H1 (cell line): Measurements from ENCODE around the gene RBMXL2. TPM values are rescaled to one million over a fixed set of nuclear protein-coding genes. Genes with fewer than 3 reads are reported as not detected.

Experiments used
- CTCF ChIA-PET: fragments of 300-600 bp; sonication (Branson Sonifier 250); formaldehyde crosslinking; loops from one replicate; lab custom pipeline; 2021; ENCODE audit not compliant: partially characterized antibody; lab: Charles Lee
- POLR2A ChIA-PET: fragments of 300-600 bp; sonication (Branson Sonifier 250); formaldehyde crosslinking; loops from one replicate; lab custom pipeline; 2021; ENCODE audit warnings: inconsistent platforms; ENCODE audit not compliant: partially characterized antibody; lab: Charles Lee
- DNase-seq, 2 experiments: peaks; one replicate each; pipeline versions ENCODE4 v3.0.0 to v3.0.0-alpha.2; 2010 to 2022; ENCODE audit warnings: low spot score in 2 of 2, low read depth in 1 of 2, mixed read lengths in 1 of 2
- FAIRE-seq: peaks from 2 replicates; lab custom pipeline; 2011; peaks lifted over from hg19 to GRCh38; lab: Jason Lieb, UNC
- H2AFZ ChIP-seq: 2 replicates; pipeline ENCODE4 v1.8.1; 2012; ENCODE audit warnings: low read length, inconsistent platforms
- H2AK5ac ChIP-seq: 2 replicates; pipeline ENCODE4 v1.6.1; 2013; ENCODE audit warnings: low read depth, low read length
- H2BK120ac ChIP-seq: replicated peaks from 2 replicates; pipeline ENCODE3; 2013; ENCODE audit warnings: low read depth, low read length, inconsistent platforms
- H2BK12ac ChIP-seq: 2 replicates; pipeline ENCODE4 v1.6.1; 2013; ENCODE audit warnings: low read depth, low read length
- H2BK15ac ChIP-seq: 2 replicates; pipeline ENCODE4 v1.6.1; 2013; ENCODE audit warnings: low read length
- H2BK20ac ChIP-seq: 2 replicates; pipeline ENCODE4 v1.6.1; 2013; ENCODE audit warnings: low read length
- H2BK5ac ChIP-seq: 2 replicates; pipeline ENCODE4 v1.6.1; 2013; ENCODE audit warnings: low read depth, low read length
- H3K14ac ChIP-seq: 2 replicates; pipeline ENCODE4 v1.6.1; 2013; ENCODE audit warnings: inconsistent platforms; ENCODE audit not compliant: insufficient read length
- H3K18ac ChIP-seq: 2 replicates; pipeline ENCODE4 v1.6.1; 2013; ENCODE audit warnings: low read length; ENCODE audit errors: extremely low read depth
- H3K23ac ChIP-seq: 2 replicates; pipeline ENCODE4 v1.6.1; 2013; ENCODE audit warnings: inconsistent platforms; ENCODE audit not compliant: insufficient read length
- H3K23me2 ChIP-seq: 2 replicates; pipeline ENCODE4 v1.6.1; 2013; ENCODE audit warnings: low read depth, low read length
- H3K27ac ChIP-seq: 2 replicates; pipeline ENCODE4 v1.6.1; 2011; ENCODE audit warnings: low read depth, low read length, inconsistent platforms
- H3K27me3 ChIP-seq, 4 experiments: replicated peaks in 1 of 4; 1 replicate in 1 of 4; 2 replicates in 3 of 4; pipeline versions ENCODE4 v1.6.1 to v1.8.1; 2011 to 2013; ENCODE audit warnings: low read length in 3 of 4, mild to moderate bottlenecking in 3 of 4, inconsistent platforms in 2 of 4, mixed read lengths in 2 of 4, moderate library complexity in 1 of 4; ENCODE audit not compliant: control insufficient read depth in 3 of 4, insufficient read depth in 3 of 4; ENCODE audit errors: extremely low read depth in 1 of 4
- H3K36me3 ChIP-seq, 4 experiments: 2 replicates each; pipeline versions ENCODE4 v1.6.1 to v1.8.1; 2011 to 2013; ENCODE audit warnings: mild to moderate bottlenecking in 4 of 4, low read length in 3 of 4, moderate library complexity in 2 of 4, control low read depth in 1 of 4, inconsistent platforms in 1 of 4; ENCODE audit not compliant: insufficient read depth in 4 of 4, control insufficient read depth in 2 of 4
- H3K4ac ChIP-seq: replicated peaks from 2 replicates; pipeline ENCODE3; 2013; ENCODE audit warnings: low read length, low read depth, mixed read lengths, inconsistent platforms; ENCODE audit not compliant: insufficient read length
- H3K4me1 ChIP-seq, 4 experiments: replicated peaks in 1 of 4; 1 replicate in 1 of 4; 2 replicates in 3 of 4; pipeline versions ENCODE4 v1.6.1 to v1.8.1; 2011 to 2013; ENCODE audit warnings: low read length in 3 of 4, inconsistent platforms in 2 of 4, mixed read lengths in 1 of 4; ENCODE audit not compliant: insufficient read depth in 4 of 4, control insufficient read depth in 3 of 4
- H3K4me2 ChIP-seq, 2 experiments: 2 replicates each; pipeline versions ENCODE4 v1.6.1 to v1.8.1; 2011 to 2013; ENCODE audit warnings: low read depth in 2 of 2, low read length in 2 of 2, control low read depth in 1 of 2, inconsistent platforms in 1 of 2, mild to moderate bottlenecking in 1 of 2; ENCODE audit not compliant: insufficient read depth in 1 of 2
- H3K4me3 ChIP-seq, 4 experiments: fragments of 200-600, 300-600 bp in 1 of 4; sonication (generic), shearing (Covaris generic), sonication (Bioruptor Twin) in 1 of 4; 2 replicates each; pipeline versions ENCODE4 v1.5.1 to v1.8.1; 2011 to 2016; ENCODE audit warnings: low read length in 4 of 4, low read depth in 3 of 4, control low read depth in 2 of 4, inconsistent platforms in 2 of 4, mild to moderate bottlenecking in 2 of 4, mixed read lengths in 1 of 4, moderate library complexity in 1 of 4; ENCODE audit not compliant: insufficient read depth in 2 of 4; ENCODE audit errors: extremely low read depth in 1 of 4
- H3K56ac ChIP-seq: replicated peaks from 2 replicates; pipeline ENCODE3; 2013; ENCODE audit warnings: low read depth, mild to moderate bottlenecking, mixed read lengths, low read length, inconsistent platforms; ENCODE audit not compliant: insufficient read length
- H3K79me1 ChIP-seq: 2 replicates; pipeline ENCODE4 v1.6.1; 2013; ENCODE audit warnings: low read depth, low read length, control low read depth
- H3K79me2 ChIP-seq, 2 experiments: 2 replicates each; pipeline versions ENCODE4 v1.6.1 to v1.8.1; 2012 to 2013; ENCODE audit warnings: low read length in 2 of 2, mild to moderate bottlenecking in 2 of 2, inconsistent platforms in 1 of 2; ENCODE audit not compliant: insufficient read depth in 2 of 2, control insufficient read depth in 1 of 2
- H3K9ac ChIP-seq, 4 experiments: replicated peaks in 1 of 4; 1 replicate in 1 of 4; 2 replicates in 3 of 4; pipeline versions ENCODE4 v1.6.1 to v1.8.1; 2011 to 2013; ENCODE audit warnings: low read depth in 3 of 4, low read length in 3 of 4, control low read depth in 2 of 4, mild to moderate bottlenecking in 2 of 4, moderate library complexity in 2 of 4, inconsistent platforms in 1 of 4; ENCODE audit errors: extremely low read depth in 1 of 4
- H3K9me3 ChIP-seq, 2 experiments: 2 replicates each; pipeline versions ENCODE4 v1.6.1 to v1.8.1; 2012 to 2013; ENCODE audit warnings: mild to moderate bottlenecking in 2 of 2, moderate library complexity in 2 of 2, control low read depth in 1 of 2, inconsistent platforms in 1 of 2, low read depth in 1 of 2, low read length in 1 of 2, mixed read lengths in 1 of 2; ENCODE audit not compliant: insufficient read depth in 2 of 2
- H4K20me1 ChIP-seq, 2 experiments: replicated peaks in 1 of 2; 2 replicates each; pipeline versions ENCODE3 to v1.8.1; 2011 to 2013; ENCODE audit warnings: inconsistent platforms in 2 of 2, low read length in 2 of 2, mild to moderate bottlenecking in 1 of 2; ENCODE audit not compliant: insufficient read depth in 2 of 2, control insufficient read depth in 1 of 2
- H4K5ac ChIP-seq: 2 replicates; pipeline ENCODE4 v1.6.1; 2013; ENCODE audit warnings: low read length, low read depth, mixed read lengths, inconsistent platforms; ENCODE audit not compliant: insufficient read length
- H4K8ac ChIP-seq: 2 replicates; pipeline ENCODE4 v1.8.0; 2013; ENCODE audit warnings: mild to moderate bottlenecking, moderate library complexity, low read length, inconsistent platforms; ENCODE audit not compliant: insufficient read depth; ENCODE audit errors: extremely low read depth
- H4K91ac ChIP-seq: replicated peaks from 2 replicates; pipeline ENCODE3; 2013; ENCODE audit warnings: low read length, mixed read lengths, inconsistent platforms; ENCODE audit not compliant: insufficient read length
- ATF3 ChIP-seq: IDR thresholded peaks from 2 replicates; pipeline ENCODE4 v1.6.1; 2011; ENCODE audit warnings: low read depth, mild to moderate bottlenecking, low read length; ENCODE audit not compliant: insufficient read depth
- BRCA1 ChIP-seq: IDR thresholded peaks from 2 replicates; pipeline ENCODE4 v1.6.1; 2012; ENCODE audit warnings: low read depth, low read length, improper control_type of control experiment
- GTF2F1 ChIP-seq: IDR thresholded peaks from 2 replicates; pipeline ENCODE4 v1.6.1; 2012; ENCODE audit warnings: low read depth, low read length, improper control_type of control experiment, borderline replicate concordance
- MAFK ChIP-seq: IDR thresholded peaks from 2 replicates; pipeline ENCODE4 v1.6.1; 2012; ENCODE audit warnings: low read depth, mild to moderate bottlenecking, improper control_type of control experiment, low read length
- NRF1 ChIP-seq: IDR thresholded peaks from 2 replicates; pipeline ENCODE4 v1.6.1; 2011; ENCODE audit warnings: mild to moderate bottlenecking, low read depth, low read length, improper control_type of control experiment
- POLR2AphosphoS5 ChIP-seq: IDR thresholded peaks from 2 replicates; pipeline ENCODE4 v1.6.1; 2011; ENCODE audit warnings: low read depth, low read length
- SIN3A ChIP-seq, 2 experiments: IDR thresholded peaks in 1 of 2; conservative IDR thresholded peaks in 1 of 2; 2 replicates each; pipeline ENCODE4 v1.6.1; 2011 to 2012; ENCODE audit warnings: low read length in 2 of 2, improper control_type of control experiment in 1 of 2, low read depth in 1 of 2, mild to moderate bottlenecking in 1 of 2
- SP2 ChIP-seq: IDR thresholded peaks from 2 replicates; pipeline ENCODE4 v1.6.1; 2012; ENCODE audit warnings: mild to moderate bottlenecking, low read length, inconsistent platforms
- SUZ12 ChIP-seq: fragments of 200-600 bp; sonication (generic); IDR thresholded peaks from 2 replicates; pipeline ENCODE4 v1.6.1; 2012; ENCODE audit warnings: mild to moderate bottlenecking, inconsistent platforms, low read length, moderate library complexity, mixed read lengths
- TAF7 ChIP-seq: optimal IDR thresholded peaks from 2 replicates; pipeline ENCODE3; 2011; ENCODE audit warnings: low read depth, mild to moderate bottlenecking, inconsistent platforms, low read length, moderate library complexity, borderline replicate concordance
- YY1 ChIP-seq: IDR thresholded peaks from 2 replicates; pipeline ENCODE4 v1.6.1; 2011; ENCODE audit warnings: low read depth, mild to moderate bottlenecking, low read length
- WGBS, 2 experiments: shearing (Covaris generic) in 1 of 2; methylation state at CpG; one replicate each; pipeline versions ENCODE4 v1.1.6 to v1.1.7; 2013 to 2015; ENCODE audit warnings: low lambda C conversion rate in 2 of 2, mixed read lengths in 2 of 2, inconsistent platforms in 1 of 2, low coverage in 1 of 2, missing lambda C conversion rate in 1 of 2; ENCODE audit not compliant: insufficient replicate concordance in 2 of 2, insufficient coverage in 1 of 2, insufficient read length in 1 of 2; ENCODE audit errors: extremely low coverage in 1 of 2, missing lambda C conversion rate in 1 of 2; 5-methylcytosine and 5-hydroxymethylcytosine counted together
- polyA plus RNA-seq, 7 experiments: library from polyadenylated mRNA; depleted of rRNA in 3 of 7; stranded (reverse) in 5 of 7; unstranded in 2 of 7; fragments of >200 nt in 5 of 7; fragments of 200-250 nt in 2 of 7; gene quantifications; 1 replicate in 5 of 7; 2 replicates in 1 of 7; 4 replicates in 1 of 7; pipeline versions ENCODE4 v1.2.1 to v1.2.3, GENCODE V29; 2011 to 2013; ENCODE audit warnings: missing spikeins in 2 of 7, mixed read lengths in 2 of 7
- total RNA-seq: library from RNA; stranded (reverse); fragmentation: NEBNext Ultra II Directional; extraction: Animal tissue kit (Norgen Biotek cat#: 25700); gene quantifications from 2 replicates; pipeline ENCODE4 v1.2.1, GENCODE V29; 2021
- TF ChIP-seq, protein P1 (sequence below): IDR thresholded peaks from 2 replicates; pipeline ENCODE4 v1.6.1; 2012; ENCODE audit warnings: low read length, inconsistent platforms

RBMXL2 gene
- total and polyA plus RNA-seq, 2 of the 8 experiments (the other 6 are each of a cell fraction or from before 2014, with no cell fraction given): not detected

DNA sequence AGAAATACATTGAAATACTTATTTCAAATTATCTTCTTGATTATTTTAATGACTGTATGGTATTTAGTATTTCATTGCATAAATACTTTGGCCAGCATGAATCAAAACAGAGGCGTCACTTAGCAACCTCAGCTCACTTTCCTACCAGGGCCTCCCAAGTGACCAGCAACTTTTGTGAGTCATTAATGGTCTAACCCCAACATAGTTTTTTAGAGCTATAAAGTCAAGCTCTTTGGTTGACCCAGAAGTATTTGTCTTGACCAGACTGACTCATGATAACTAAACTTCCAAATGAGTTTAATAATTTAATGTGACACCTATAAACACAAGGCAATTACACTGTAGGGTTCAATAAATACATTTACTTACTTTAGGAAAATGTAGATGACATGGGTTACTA, 27.9 kb upstream of the RBMXL2 start:
- Histone ChIP-seq H4K8ac (no peak overlapping the region), H3K56ac (no peak overlapping the region), H3K79me1 (no peaks in the 10 kb centered on the region), H2BK12ac (no peak overlapping the region), H3K23ac (no peak overlapping the region), H2BK5ac (no peak overlapping the region), H3K9me3 (no peaks in the 10 kb centered on the region), H3K4me1 (no peaks in the 10 kb centered on the region)
- WGBS, 2 experiments: 95% methylated on average over 1 of the region's 1 CpG; no CpG with 5 or more reads in 1 of the 2 experiments
- POLR2A ChIA-PET: no interaction called here
- FAIRE-seq: no peak
- TF ChIP-seq GTF2F1 (no peak), YY1 (no peak), NRF1 (no peak), SIN3A (conservative IDR thresholded peaks at IDR 0.05 in 1 of 2, IDR thresholded peaks at IDR 0.05 in 1 of 2; ENCODE audit: low read depth in 1 of 2, low read length in 2 of 2) (no peak), SP2 (no peak), POLR2AphosphoS5 (no peak), MAFK (no peak), SUZ12 (no peak), BRCA1 (no peak), ATF3 (no peak), TAF7 (no peak)
- TF ChIP-seq, protein P1, sequence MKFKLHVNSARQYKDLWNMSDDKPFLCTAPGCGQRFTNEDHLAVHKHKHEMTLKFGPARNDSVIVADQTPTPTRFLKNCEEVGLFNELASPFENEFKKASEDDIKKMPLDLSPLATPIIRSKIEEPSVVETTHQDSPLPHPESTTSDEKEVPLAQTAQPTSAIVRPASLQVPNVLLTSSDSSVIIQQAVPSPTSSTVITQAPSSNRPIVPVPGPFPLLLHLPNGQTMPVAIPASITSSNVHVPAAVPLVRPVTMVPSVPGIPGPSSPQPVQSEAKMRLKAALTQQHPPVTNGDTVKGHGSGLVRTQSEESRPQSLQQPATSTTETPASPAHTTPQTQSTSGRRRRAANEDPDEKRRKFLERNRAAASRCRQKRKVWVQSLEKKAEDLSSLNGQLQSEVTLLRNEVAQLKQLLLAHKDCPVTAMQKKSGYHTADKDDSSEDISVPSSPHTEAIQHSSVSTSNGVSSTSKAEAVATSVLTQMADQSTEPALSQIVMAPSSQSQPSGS: no peak
- TF ChIP-seq, all 59 proteins: peak for 0
- CTCF ChIA-PET: interaction anchor here (0.7 to 1.4 kb wide), 3 partner anchors 8 to 249 kb away, joined by 3 read pairs; no protein-coding TSS in a partner anchor
- Histone ChIP-seq H2BK15ac (no peak overlapping the region), H3K36me3 (no peaks in the 10 kb centered on the region), H3K14ac (no peak overlapping the region), H2AK5ac (no peak overlapping the region), H2BK120ac (no peak overlapping the region), H3K9ac (no peak overlapping the region), H2AFZ (no peak overlapping the region), H3K27ac (no peak overlapping the region), H3K27me3 (no peaks in the 10 kb centered on the region), H3K4ac (no peak overlapping the region), H4K20me1 (no peaks in the 10 kb centered on the region), H3K23me2 (no peaks in the 10 kb centered on the region), H3K4me3 (no peak overlapping the region), H3K4me2 (no peak overlapping the region), H4K5ac (no peak overlapping the region), H2BK20ac (no peak overlapping the region), H3K79me2 (no peaks in the 10 kb centered on the region), H3K18ac (no peak overlapping the region), H4K91ac (no peak overlapping the region)
- DNase-seq: no peak
